ENCODE results near the gene ZNF800.

GRCh38 chr7:127379642-127380041, 12.9 kb downstream of the ZNF800 start:
- TF ChIP-seq CTCF (IDR thresholded peaks at IDR 0.05) (no peak), POLR2A (IDR thresholded peaks at IDR 0.05) (no peak)
